OCI-LY7 (cell line): ENCODE data around the gene NCAN.

Source experiments
- EZH2phosphoT487 ChIP-seq: fragments of 200-600 bp; sonication (generic); IDR thresholded peaks from 2 replicates; pipeline ENCODE4 v1.6.1; 2018; ENCODE audit warnings: low read depth, borderline replicate concordance, mild to moderate bottlenecking, mixed run types, antibody characterized with exemption, low read length, moderate library complexity, mixed read lengths
- TF ChIP-seq, protein P1 (sequence below): fragments of 200-600 bp; sonication (generic); conservative IDR thresholded peaks from 2 replicates; pipeline ENCODE4 v1.5.1; 2014; ENCODE audit warnings: mild to moderate bottlenecking, antibody characterized with exemption, low read length, moderate library complexity, mixed read lengths

- TF ChIP-seq, protein P1, sequence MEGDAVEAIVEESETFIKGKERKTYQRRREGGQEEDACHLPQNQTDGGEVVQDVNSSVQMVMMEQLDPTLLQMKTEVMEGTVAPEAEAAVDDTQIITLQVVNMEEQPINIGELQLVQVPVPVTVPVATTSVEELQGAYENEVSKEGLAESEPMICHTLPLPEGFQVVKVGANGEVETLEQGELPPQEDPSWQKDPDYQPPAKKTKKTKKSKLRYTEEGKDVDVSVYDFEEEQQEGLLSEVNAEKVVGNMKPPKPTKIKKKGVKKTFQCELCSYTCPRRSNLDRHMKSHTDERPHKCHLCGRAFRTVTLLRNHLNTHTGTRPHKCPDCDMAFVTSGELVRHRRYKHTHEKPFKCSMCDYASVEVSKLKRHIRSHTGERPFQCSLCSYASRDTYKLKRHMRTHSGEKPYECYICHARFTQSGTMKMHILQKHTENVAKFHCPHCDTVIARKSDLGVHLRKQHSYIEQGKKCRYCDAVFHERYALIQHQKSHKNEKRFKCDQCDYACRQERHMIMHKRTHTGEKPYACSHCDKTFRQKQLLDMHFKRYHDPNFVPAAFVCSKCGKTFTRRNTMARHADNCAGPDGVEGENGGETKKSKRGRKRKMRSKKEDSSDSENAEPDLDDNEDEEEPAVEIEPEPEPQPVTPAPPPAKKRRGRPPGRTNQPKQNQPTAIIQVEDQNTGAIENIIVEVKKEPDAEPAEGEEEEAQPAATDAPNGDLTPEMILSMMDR = no peak
- TF ChIP-seq EZH2phosphoT487 = no peak
Observed at GRCh38 chr19:19276386-19276785, 64.6 kb downstream of the NCAN start.
